WTC11 (cell line): ENCODE measurements around the gene CCDC88B. TPM values are rescaled to one million over a fixed set of nuclear protein-coding genes. Genes with fewer than 3 reads are reported as not detected.

Experiments
- ATAC-seq: fragments of 200-7000 bp; cut with Tn5 transposase; 2 replicates; pipeline ENCODE4 v1.10.0; 2021; ENCODE audit warnings: mild to moderate bottlenecking, moderate library complexity
- CTCF ChIA-PET: fragments of 300-600 bp; sonication (Branson Sonifier 250); formaldehyde crosslinking; loops from one replicate; lab custom pipeline; 2021; ENCODE audit warnings: antibody characterized with exemption; lab: Charles Lee
- POLR2A ChIA-PET: fragments of 350-600 bp; sonication (Branson Sonifier 250); formaldehyde crosslinking; loops from one replicate; lab custom pipeline; 2021; ENCODE audit warnings: antibody characterized with exemption; lab: Charles Lee
- DNase-seq: peaks from one replicate; pipeline ENCODE4 v3.0.0; 2021; ENCODE audit warnings: low spot score
- H3K27ac Mint-ChIP-seq: 2 replicates; pipeline ENCODE4 v1.8.0; 2021; ENCODE audit warnings: mixed read lengths
- H3K27me3 Mint-ChIP-seq: 2 replicates; pipeline ENCODE4 v1.8.0; 2021; ENCODE audit warnings: low read depth, mild to moderate bottlenecking, moderate library complexity, mixed read lengths
- H3K36me3 Mint-ChIP-seq: 2 replicates; pipeline ENCODE4 v1.8.0; 2021; ENCODE audit warnings: mixed read lengths
- H3K4me1 Mint-ChIP-seq: 2 replicates; pipeline ENCODE4 v1.8.0; 2022; ENCODE audit warnings: mixed read lengths
- H3K4me3 Mint-ChIP-seq: 2 replicates; pipeline ENCODE4 v1.8.0; 2021; ENCODE audit warnings: mild to moderate bottlenecking, moderate library complexity, mixed read lengths
- H3K9me3 Mint-ChIP-seq: 2 replicates; pipeline ENCODE4 v1.8.0; 2021; ENCODE audit warnings: mixed read lengths
- E2F5 ChIP-seq: sonication (generic); formaldehyde crosslinking; IDR thresholded peaks from 2 replicates; pipeline ENCODE4 v1.8.1; 2022; ENCODE audit warnings: mild to moderate bottlenecking, moderate library complexity, missing genetic modification reagents
- ESRRA ChIP-seq: sonication (generic); formaldehyde crosslinking; IDR thresholded peaks from 2 replicates; pipeline ENCODE4 v1.8.1; 2022; ENCODE audit warnings: mild to moderate bottlenecking, missing genetic modification reagents, borderline replicate concordance
- IRF2 ChIP-seq: sonication (generic); formaldehyde crosslinking; IDR thresholded peaks from 2 replicates; pipeline ENCODE4 v1.8.0; 2022; ENCODE audit warnings: low read depth, missing genetic modification reagents, borderline replicate concordance
- NR2C2 ChIP-seq: sonication (generic); formaldehyde crosslinking; IDR thresholded peaks from 2 replicates; pipeline ENCODE4 v1.8.0; 2022; ENCODE audit warnings: mild to moderate bottlenecking, missing genetic modification reagents
- RORB ChIP-seq: fragments of 250-450 bp; sonication (Bioruptor Pico); IDR thresholded peaks from 2 replicates; pipeline ENCODE4 v1.9.0; 2021; ENCODE audit warnings: mild to moderate bottlenecking
- STAT6 ChIP-seq: sonication (generic); formaldehyde crosslinking; conservative IDR thresholded peaks from 2 replicates; pipeline ENCODE4 v1.8.1; 2023; ENCODE audit warnings: mild to moderate bottlenecking, low read depth, missing genetic modification reagents, moderate library complexity
- TEAD4 ChIP-seq: sonication (generic); formaldehyde crosslinking; IDR thresholded peaks from 2 replicates; pipeline ENCODE4 v1.8.0; 2022; ENCODE audit warnings: mild to moderate bottlenecking, missing genetic modification reagents
- USF1 ChIP-seq: sonication (generic); formaldehyde crosslinking; IDR thresholded peaks from 2 replicates; pipeline ENCODE4 v1.8.0; 2022; ENCODE audit warnings: mild to moderate bottlenecking, missing genetic modification reagents
- ZNF121 ChIP-seq: sonication (generic); formaldehyde crosslinking; IDR thresholded peaks from 2 replicates; pipeline ENCODE4 v1.8.0; 2023; ENCODE audit warnings: missing genetic modification reagents
- ZNF138 ChIP-seq: sonication (generic); formaldehyde crosslinking; conservative IDR thresholded peaks from 2 replicates; pipeline ENCODE4 v1.8.1; 2022; ENCODE audit warnings: mild to moderate bottlenecking, moderate library complexity, missing genetic modification reagents
- ZNF263 ChIP-seq: sonication (generic); formaldehyde crosslinking; IDR thresholded peaks from 2 replicates; pipeline ENCODE4 v1.8.1; 2022; ENCODE audit warnings: low read depth, mild to moderate bottlenecking, moderate library complexity, missing genetic modification reagents
- ZNF423 ChIP-seq: fragments of 250-450 bp; sonication (Bioruptor Pico); IDR thresholded peaks from 2 replicates; pipeline ENCODE4 v2.1.2; 2022; ENCODE audit warnings: mild to moderate bottlenecking, moderate library complexity
- ZNF671 ChIP-seq: fragments of 250-450 bp; sonication (Bioruptor Pico); IDR thresholded peaks from 2 replicates; pipeline ENCODE4 v1.8.0; 2021; ENCODE audit warnings: mild to moderate bottlenecking
- total RNA-seq: library from RNA; stranded (reverse); gene quantifications from 3 replicates; pipeline ENCODE4 v1.2.3, GENCODE V29; 2021
- TF ChIP-seq, protein P1 (sequence below): fragments of 250-450 bp; sonication (Bioruptor Pico); conservative IDR thresholded peaks from 2 replicates; pipeline ENCODE4 v1.9.0; 2021; ENCODE audit warnings: mild to moderate bottlenecking
- TF ChIP-seq, protein P2 (sequence below): sonication (generic); formaldehyde crosslinking; IDR thresholded peaks from 2 replicates; pipeline ENCODE4 v1.8.0; 2022; ENCODE audit warnings: missing genetic modification reagents
- TF ChIP-seq, protein P3 (sequence below): fragments of 250-450 bp; sonication (Bioruptor Pico); IDR thresholded peaks from 2 replicates; pipeline ENCODE4 v1.9.0; 2021; ENCODE audit warnings: mild to moderate bottlenecking
- TF ChIP-seq, protein P4 (sequence below): sonication (generic); formaldehyde crosslinking; IDR thresholded peaks from 2 replicates; pipeline ENCODE4 v1.8.1; 2023; ENCODE audit warnings: mild to moderate bottlenecking, missing genetic modification reagents, moderate library complexity

The CCDC88B gene
- total RNA-seq, 1 experiment from 2014 or later = 17.0 TPM

- TF ChIP-seq, protein P1, sequence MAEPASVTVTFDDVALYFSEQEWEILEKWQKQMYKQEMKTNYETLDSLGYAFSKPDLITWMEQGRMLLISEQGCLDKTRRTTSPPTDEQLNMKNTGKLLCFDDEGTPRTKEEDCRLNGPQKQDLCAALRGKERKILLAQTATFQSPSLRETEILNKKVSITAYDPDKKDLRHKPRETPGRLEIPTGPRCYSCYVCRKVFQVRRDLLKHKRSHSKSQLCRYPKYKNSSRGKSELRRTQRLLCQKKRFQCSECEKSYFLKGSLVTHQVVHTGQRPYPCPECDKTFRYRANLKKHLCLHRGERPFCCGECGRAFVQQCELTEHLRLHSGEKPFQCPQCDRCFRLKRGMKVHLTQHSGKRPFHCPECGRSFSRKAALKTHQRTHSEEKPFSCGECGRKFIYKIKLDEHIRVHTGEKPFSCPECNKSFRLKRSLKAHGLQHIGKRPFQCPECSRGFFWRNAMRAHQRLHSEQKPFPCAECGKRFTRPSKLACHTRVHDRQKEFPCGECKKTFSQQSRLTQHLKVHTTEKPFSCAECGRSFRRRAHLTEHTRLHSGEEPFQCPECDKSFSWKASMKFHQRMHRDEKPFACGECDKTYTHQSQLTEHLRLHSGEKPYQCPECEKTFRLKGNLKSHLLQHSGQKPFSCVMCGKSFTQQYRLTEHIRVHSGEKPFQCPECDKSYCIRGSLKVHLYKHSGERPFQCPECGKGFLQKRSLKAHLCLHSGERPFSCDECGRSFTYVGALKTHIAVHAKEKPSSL (CRISPR knock-in tag) = no peak
- TF ChIP-seq, protein P2, sequence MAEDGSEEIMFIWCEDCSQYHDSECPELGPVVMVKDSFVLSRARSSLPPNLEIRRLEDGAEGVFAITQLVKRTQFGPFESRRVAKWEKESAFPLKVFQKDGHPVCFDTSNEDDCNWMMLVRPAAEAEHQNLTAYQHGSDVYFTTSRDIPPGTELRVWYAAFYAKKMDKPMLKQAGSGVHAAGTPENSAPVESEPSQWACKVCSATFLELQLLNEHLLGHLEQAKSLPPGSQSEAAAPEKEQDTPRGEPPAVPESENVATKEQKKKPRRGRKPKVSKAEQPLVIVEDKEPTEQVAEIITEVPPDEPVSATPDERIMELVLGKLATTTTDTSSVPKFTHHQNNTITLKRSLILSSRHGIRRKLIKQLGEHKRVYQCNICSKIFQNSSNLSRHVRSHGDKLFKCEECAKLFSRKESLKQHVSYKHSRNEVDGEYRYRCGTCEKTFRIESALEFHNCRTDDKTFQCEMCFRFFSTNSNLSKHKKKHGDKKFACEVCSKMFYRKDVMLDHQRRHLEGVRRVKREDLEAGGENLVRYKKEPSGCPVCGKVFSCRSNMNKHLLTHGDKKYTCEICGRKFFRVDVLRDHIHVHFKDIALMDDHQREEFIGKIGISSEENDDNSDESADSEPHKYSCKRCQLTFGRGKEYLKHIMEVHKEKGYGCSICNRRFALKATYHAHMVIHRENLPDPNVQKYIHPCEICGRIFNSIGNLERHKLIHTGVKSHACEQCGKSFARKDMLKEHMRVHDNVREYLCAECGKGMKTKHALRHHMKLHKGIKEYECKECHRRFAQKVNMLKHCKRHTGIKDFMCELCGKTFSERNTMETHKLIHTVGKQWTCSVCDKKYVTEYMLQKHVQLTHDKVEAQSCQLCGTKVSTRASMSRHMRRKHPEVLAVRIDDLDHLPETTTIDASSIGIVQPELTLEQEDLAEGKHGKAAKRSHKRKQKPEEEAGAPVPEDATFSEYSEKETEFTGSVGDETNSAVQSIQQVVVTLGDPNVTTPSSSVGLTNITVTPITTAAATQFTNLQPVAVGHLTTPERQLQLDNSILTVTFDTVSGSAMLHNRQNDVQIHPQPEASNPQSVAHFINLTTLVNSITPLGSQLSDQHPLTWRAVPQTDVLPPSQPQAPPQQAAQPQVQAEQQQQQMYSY (CRISPR knock-in tag) = no peak
- no peak for TF ChIP-seq ESRRA (CRISPR knock-in tag)
- TF ChIP-seq ZNF423 = no peak
Measured at GRCh38 chr11:64344787-64345186, 4.8 kb downstream of the CCDC88B start (continued).

DNA sequence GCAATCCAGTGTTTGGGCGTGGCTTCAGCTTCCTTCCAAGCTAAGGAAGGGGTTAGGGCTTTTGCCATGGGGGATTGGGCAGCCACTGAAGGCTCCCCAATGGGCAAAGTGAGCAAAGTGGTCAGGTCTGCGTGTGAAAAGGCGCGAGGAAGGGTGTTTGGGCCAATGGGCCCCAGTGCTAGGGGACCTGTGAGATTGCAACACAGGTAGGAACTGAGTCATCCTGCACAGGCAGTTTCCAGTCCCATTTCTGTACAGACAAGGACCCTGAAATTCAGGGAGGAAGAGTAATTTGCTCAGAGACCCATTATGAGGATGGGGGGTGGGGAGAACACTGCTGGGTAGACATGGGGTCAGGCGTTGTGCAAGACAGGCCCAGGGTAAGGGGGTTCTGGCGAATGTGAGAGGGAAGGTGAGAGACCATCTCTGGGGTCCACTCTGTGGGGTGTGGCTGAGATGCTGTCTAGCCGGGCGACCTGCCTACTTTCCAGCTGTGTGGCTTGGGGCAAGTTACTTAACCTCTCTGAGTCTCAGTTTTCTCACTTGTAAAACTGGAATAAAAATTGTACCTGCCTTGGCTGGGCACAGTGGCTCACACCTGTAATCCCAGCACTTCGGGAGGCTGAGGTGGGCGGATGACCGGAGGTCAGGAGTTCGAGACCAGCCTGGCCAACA, 7.3 kb downstream of the CCDC88B start:
- Mint-ChIP-seq H3K27ac (no peak overlapping the region), H3K4me3 (no peak overlapping the region), H3K4me1 (peaks cover 8% of the 10 kb centered on the region; the same call in 1 of the 2 replicates), H3K27me3 (no peaks in the 10 kb centered on the region), H3K9me3 (no peaks in the 10 kb centered on the region), H3K36me3 (no peaks in the 10 kb centered on the region)
- DNase-seq (no peak), ATAC-seq (no peak)
- POLR2A ChIA-PET = interaction anchor here (0.6 kb wide), 1 partner anchor 283 kb away, joined by 3 read pairs; no protein-coding TSS in a partner anchor
- CTCF ChIA-PET = interaction anchor here (0.7 to 13.9 kb wide), 4 partner anchors 6 to 302 kb away, joined by 3 to 437 read pairs (median 4); no protein-coding TSS in a partner anchor
- TF ChIP-seq STAT6 (CRISPR knock-in tag) = no peak
- TF ChIP-seq ZNF121 (CRISPR knock-in tag) = no peak
- TF ChIP-seq IRF2 (CRISPR knock-in tag) = no peak
- no peak for TF ChIP-seq RORB (CRISPR knock-in tag)
- no peak for TF ChIP-seq TEAD4 (CRISPR knock-in tag)
- no peak for TF ChIP-seq NR2C2 (CRISPR knock-in tag)
- no peak for TF ChIP-seq USF1 (CRISPR knock-in tag)
- TF ChIP-seq, protein P3, sequence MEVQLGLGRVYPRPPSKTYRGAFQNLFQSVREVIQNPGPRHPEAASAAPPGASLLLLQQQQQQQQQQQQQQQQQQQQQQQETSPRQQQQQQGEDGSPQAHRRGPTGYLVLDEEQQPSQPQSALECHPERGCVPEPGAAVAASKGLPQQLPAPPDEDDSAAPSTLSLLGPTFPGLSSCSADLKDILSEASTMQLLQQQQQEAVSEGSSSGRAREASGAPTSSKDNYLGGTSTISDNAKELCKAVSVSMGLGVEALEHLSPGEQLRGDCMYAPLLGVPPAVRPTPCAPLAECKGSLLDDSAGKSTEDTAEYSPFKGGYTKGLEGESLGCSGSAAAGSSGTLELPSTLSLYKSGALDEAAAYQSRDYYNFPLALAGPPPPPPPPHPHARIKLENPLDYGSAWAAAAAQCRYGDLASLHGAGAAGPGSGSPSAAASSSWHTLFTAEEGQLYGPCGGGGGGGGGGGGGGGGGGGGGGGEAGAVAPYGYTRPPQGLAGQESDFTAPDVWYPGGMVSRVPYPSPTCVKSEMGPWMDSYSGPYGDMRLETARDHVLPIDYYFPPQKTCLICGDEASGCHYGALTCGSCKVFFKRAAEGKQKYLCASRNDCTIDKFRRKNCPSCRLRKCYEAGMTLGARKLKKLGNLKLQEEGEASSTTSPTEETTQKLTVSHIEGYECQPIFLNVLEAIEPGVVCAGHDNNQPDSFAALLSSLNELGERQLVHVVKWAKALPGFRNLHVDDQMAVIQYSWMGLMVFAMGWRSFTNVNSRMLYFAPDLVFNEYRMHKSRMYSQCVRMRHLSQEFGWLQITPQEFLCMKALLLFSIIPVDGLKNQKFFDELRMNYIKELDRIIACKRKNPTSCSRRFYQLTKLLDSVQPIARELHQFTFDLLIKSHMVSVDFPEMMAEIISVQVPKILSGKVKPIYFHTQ = no peak
- TF ChIP-seq E2F5 = no peak
- TF ChIP-seq, protein P4, sequence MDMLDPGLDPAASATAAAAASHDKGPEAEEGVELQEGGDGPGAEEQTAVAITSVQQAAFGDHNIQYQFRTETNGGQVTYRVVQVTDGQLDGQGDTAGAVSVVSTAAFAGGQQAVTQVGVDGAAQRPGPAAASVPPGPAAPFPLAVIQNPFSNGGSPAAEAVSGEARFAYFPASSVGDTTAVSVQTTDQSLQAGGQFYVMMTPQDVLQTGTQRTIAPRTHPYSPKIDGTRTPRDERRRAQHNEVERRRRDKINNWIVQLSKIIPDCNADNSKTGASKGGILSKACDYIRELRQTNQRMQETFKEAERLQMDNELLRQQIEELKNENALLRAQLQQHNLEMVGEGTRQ (CRISPR knock-in tag) = no peak
- TF ChIP-seq ZNF138 (CRISPR knock-in tag) = no peak
- TF ChIP-seq, protein P2 (CRISPR knock-in tag) = no peak
- no peak for TF ChIP-seq ZNF263 (CRISPR knock-in tag)
- no peak for TF ChIP-seq ZNF671 (CRISPR knock-in tag)
